PC-3 (cell line): ENCODE data around the gene PTPA.

Source experiments
- CTCF ChIP-seq: fragments of 300-600 bp; sonication (generic); conservative IDR thresholded peaks from 2 replicates; pipeline ENCODE4 v1.5.1; 2017; ENCODE audit warnings: antibody characterized with exemption, low read depth, mild to moderate bottlenecking, low read length
- EZH2 ChIP-seq: fragments of 300-600 bp; sonication (generic); IDR thresholded peaks from one replicate; pipeline ENCODE4 v1.6.1; 2017; ENCODE audit warnings: antibody characterized with exemption, mild to moderate bottlenecking, low read length; ENCODE audit not compliant: unreplicated experiment

DNA sequence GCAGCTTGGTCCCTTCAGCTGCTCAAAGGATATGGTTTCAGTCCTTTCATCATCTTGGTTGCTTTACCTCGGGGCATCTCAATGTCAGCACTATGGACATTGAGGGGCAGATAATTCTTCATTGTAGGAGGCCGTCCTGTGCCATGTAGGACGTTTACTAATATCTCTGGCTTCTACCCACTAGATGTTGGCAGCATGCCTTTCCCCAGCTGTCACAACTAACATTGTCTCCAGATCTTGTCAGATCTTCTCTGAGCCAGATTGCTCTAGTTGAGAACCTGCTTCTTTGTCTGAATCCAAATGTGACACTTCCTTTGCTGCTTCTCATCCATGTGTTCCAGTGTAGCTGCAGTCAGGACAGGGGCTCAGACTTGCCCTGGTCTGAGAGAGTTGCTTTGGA lies 10.3 kb downstream of the PTPA start:
- TF ChIP-seq CTCF = no peak
- TF ChIP-seq EZH2 = no peak
